CD4-positive, alpha-beta T cell treated with Interleukin-15 for 1 hour (primary cell): Measurements from ENCODE around the gene CHRNA9.
"Not testable (repeated sequence)": the region's sequence is repeated elsewhere in the genome, so short reads cannot be mapped to it uniquely, and the experiment has no call there.

Source experiments
- DNase-seq: peaks from one replicate; pipeline ENCODE4 v3.0.0-alpha.2; 2020

Gene CHRNA9

GRCh38 chr4:40334591-40335524, at the start of gene CHRNA9:
Gene CHRNA9, plus strand, starts transcription at chr4:40335333. Its CDS starts 135 bp downstream, at chr4:40335468.
- DNase-seq = no peak

- DNase-seq = no peak
Measured at GRCh38 chr4:40285692-40286091, 49.4 kb upstream of the CHRNA9 start.

- DNase-seq = peak; percentile 44
Measured at GRCh38 chr4:40288566-40288965, 46.6 kb upstream of the CHRNA9 start.

- DNase-seq = peak; percentile 37
Measured at GRCh38 chr4:40289366-40290188, 45.6 kb upstream of the CHRNA9 start.

- DNase-seq = not testable (repeated sequence)
Measured at GRCh38 chr4:40290611-40291186, 44.4 kb upstream of the CHRNA9 start.

GRCh38 chr4:40292313-40292759, 42.8 kb upstream of the CHRNA9 start:
- DNase-seq = peak; percentile 22

GRCh38 chr4:40294339-40294738, 40.8 kb upstream of the CHRNA9 start:
- no peak for DNase-seq

- not testable (repeated sequence) for DNase-seq
Measured at GRCh38 chr4:40295030-40295429, 40.1 kb upstream of the CHRNA9 start.

- no peak for DNase-seq
Measured at GRCh38 chr4:40295572-40295971, 39.6 kb upstream of the CHRNA9 start.

GRCh38 chr4:40299126-40299525, 36.0 kb upstream of the CHRNA9 start:
- DNase-seq = no peak

- DNase-seq = no peak
Measured at GRCh38 chr4:40299811-40300292, 35.3 kb upstream of the CHRNA9 start.

GRCh38 chr4:40300371-40301162, 34.6 kb upstream of the CHRNA9 start:
- DNase-seq = no peak

GRCh38 chr4:40301603-40302002, 33.5 kb upstream of the CHRNA9 start:
- DNase-seq = peak; percentile 89

GRCh38 chr4:40303751-40304150, 31.4 kb upstream of the CHRNA9 start:
- DNase-seq = no peak

GRCh38 chr4:40305328-40306170, 29.6 kb upstream of the CHRNA9 start:
- DNase-seq = peak; percentile 50

- no peak for DNase-seq
Measured at GRCh38 chr4:40306226-40306625, 28.9 kb upstream of the CHRNA9 start.

- no peak for DNase-seq
Measured at GRCh38 chr4:40306976-40307375, 28.2 kb upstream of the CHRNA9 start.

- peak; percentile 84 for DNase-seq
Measured at GRCh38 chr4:40307627-40308497, 27.3 kb upstream of the CHRNA9 start.

- no peak for DNase-seq
Measured at GRCh38 chr4:40308528-40309122, 26.5 kb upstream of the CHRNA9 start.
